DOHH2 (cell line): Measurements from ENCODE around the gene EYA4.

Experiments used
- H3F3A ChIP-seq: fragments of 200-600 bp; sonication (generic), shearing (Covaris generic); 2 replicates; pipeline ENCODE4 v1.6.0; 2016; ENCODE audit warnings: antibody characterized with exemption, mild to moderate bottlenecking; ENCODE audit not compliant: control insufficient read depth, insufficient read depth
- H3K27ac ChIP-seq: fragments of 200-600 bp; sonication (generic); 2 replicates; pipeline ENCODE4 v1.5.1; 2014; ENCODE audit warnings: low read depth, mild to moderate bottlenecking, low read length, moderate library complexity
- H3K27me3 ChIP-seq: fragments of 200-600 bp; sonication (generic); 2 replicates; pipeline ENCODE4 v1.6.1; 2014; ENCODE audit warnings: mild to moderate bottlenecking, low read length, mixed read lengths; ENCODE audit not compliant: control insufficient read depth
- H3K36me3 ChIP-seq: fragments of 200-600 bp; sonication (generic); 2 replicates; pipeline ENCODE4 v1.6.1; 2014; ENCODE audit warnings: mild to moderate bottlenecking, low read length, moderate library complexity, mixed read lengths; ENCODE audit not compliant: control insufficient read depth
- H3K4me1 ChIP-seq: fragments of 200-600 bp; sonication (generic); 2 replicates; pipeline ENCODE4 v1.6.1; 2014; ENCODE audit warnings: mild to moderate bottlenecking, low read length, mixed read lengths; ENCODE audit not compliant: control insufficient read depth
- H3K4me2 ChIP-seq: fragments of 200-600 bp; sonication (generic); 2 replicates; pipeline ENCODE4 v1.6.0; 2014; ENCODE audit warnings: mild to moderate bottlenecking, low read length, moderate library complexity
- H3K4me3 ChIP-seq: fragments of 200-600 bp; sonication (generic); 2 replicates; pipeline ENCODE4 v1.5.1; 2014; ENCODE audit warnings: mild to moderate bottlenecking, low read length, mixed read lengths
- H3K79me2 ChIP-seq: fragments of 200-600 bp; sonication (generic); 2 replicates; pipeline ENCODE4 v1.6.1; 2014; ENCODE audit warnings: mild to moderate bottlenecking, low read length, mixed read lengths; ENCODE audit not compliant: control insufficient read depth
- H3K9me2 ChIP-seq: fragments of 200-600 bp; sonication (generic); replicated peaks from 2 replicates; pipeline ENCODE4 v1.6.1; 2014; ENCODE audit warnings: mild to moderate bottlenecking, low read length, mixed read lengths; ENCODE audit not compliant: control insufficient read depth
- H3K9me3 ChIP-seq: fragments of 200-600 bp; sonication (generic); 2 replicates; pipeline ENCODE4 v1.6.1; 2014; ENCODE audit warnings: antibody characterized with exemption, low read length, mixed read lengths; ENCODE audit not compliant: control insufficient read depth, insufficient read depth
- H4K20me1 ChIP-seq: fragments of 200-600 bp; sonication (generic); 2 replicates; pipeline ENCODE4 v1.6.0; 2014; ENCODE audit warnings: low read depth, mild to moderate bottlenecking, antibody characterized with exemption, low read length, moderate library complexity; ENCODE audit not compliant: control insufficient read depth, insufficient read depth
- CTCF ChIP-seq: fragments of 200-600 bp; sonication (generic); IDR thresholded peaks from one replicate; pipeline ENCODE4 v1.5.1; 2014; ENCODE audit warnings: antibody characterized with exemption, mild to moderate bottlenecking, low read depth, low read length; ENCODE audit not compliant: poor library complexity, severe bottlenecking
- EZH2phosphoT487 ChIP-seq: fragments of 200-600 bp; sonication (generic); IDR thresholded peaks from 2 replicates; pipeline ENCODE4 v1.6.1; 2017; ENCODE audit warnings: borderline replicate concordance, mild to moderate bottlenecking, antibody characterized with exemption, low read length, moderate library complexity, mixed read lengths

The EYA4 gene

GRCh38 chr6:133265066-133265465 lies 23.9 kb downstream of the EYA4 start:
- no peaks in the 10 kb centered on the region for H3K27me3 ChIP-seq
- no peaks in the 10 kb centered on the region for H4K20me1 ChIP-seq
- no peaks in the 10 kb centered on the region for H3F3A ChIP-seq
- TF ChIP-seq CTCF (no peak), EZH2phosphoT487 (no peak)
- no peaks in the 10 kb centered on the region for H3K9me2 ChIP-seq
- no peaks in the 10 kb centered on the region for H3K79me2 ChIP-seq
- no peaks in the 10 kb centered on the region for H3K4me1 ChIP-seq
- no peak overlapping the region for H3K27ac ChIP-seq
- H3K36me3 ChIP-seq, result no peaks in the 10 kb centered on the region
- H3K4me3 ChIP-seq, result no peak overlapping the region
- H3K9me3 ChIP-seq, result no peaks in the 10 kb centered on the region
- no peak overlapping the region for H3K4me2 ChIP-seq

GRCh38 chr6:133266186-133266585 lies 25.0 kb downstream of the EYA4 start:
- TF ChIP-seq EZH2phosphoT487 (no peak), CTCF (no peak)
- no peak overlapping the region for H3K27ac ChIP-seq
- no peaks in the 10 kb centered on the region for H3K79me2 ChIP-seq
- no peaks in the 10 kb centered on the region for H3K9me3 ChIP-seq
- no peaks in the 10 kb centered on the region for H3K36me3 ChIP-seq
- H3K4me2 ChIP-seq, result no peak overlapping the region
- H3K4me3 ChIP-seq, result no peak overlapping the region
- H4K20me1 ChIP-seq, result no peaks in the 10 kb centered on the region
- H3F3A ChIP-seq, result no peaks in the 10 kb centered on the region
- H3K4me1 ChIP-seq, result no peaks in the 10 kb centered on the region
- H3K9me2 ChIP-seq, result no peaks in the 10 kb centered on the region
- H3K27me3 ChIP-seq, result no peaks in the 10 kb centered on the region

GRCh38 chr6:133268621-133269020 lies 27.5 kb downstream of the EYA4 start:
- no peak overlapping the region for H3K27ac ChIP-seq
- H3K4me1 ChIP-seq, result no peaks in the 10 kb centered on the region
- H3K79me2 ChIP-seq, result no peaks in the 10 kb centered on the region
- H3K4me2 ChIP-seq, result no peak overlapping the region
- no peaks in the 10 kb centered on the region for H3K9me2 ChIP-seq
- H3K9me3 ChIP-seq, result no peaks in the 10 kb centered on the region
- TF ChIP-seq CTCF, result no peak
- no peak for TF ChIP-seq EZH2phosphoT487
- no peaks in the 10 kb centered on the region for H3K27me3 ChIP-seq
- H3F3A ChIP-seq, result no peaks in the 10 kb centered on the region
- no peaks in the 10 kb centered on the region for H3K36me3 ChIP-seq
- no peaks in the 10 kb centered on the region for H4K20me1 ChIP-seq
- H3K4me3 ChIP-seq, result no peak overlapping the region

GRCh38 chr6:133274813-133275212 lies 33.7 kb downstream of the EYA4 start:
- Histone ChIP-seq H3K27ac (no peak overlapping the region), H3K4me2 (no peak overlapping the region), H3F3A (no peaks in the 10 kb centered on the region), H3K9me2 (no peaks in the 10 kb centered on the region), H4K20me1 (no peaks in the 10 kb centered on the region), H3K79me2 (no peaks in the 10 kb centered on the region), H3K4me3 (no peak overlapping the region), H3K27me3 (no peaks in the 10 kb centered on the region), H3K9me3 (no peaks in the 10 kb centered on the region), H3K4me1 (no peaks in the 10 kb centered on the region), H3K36me3 (no peaks in the 10 kb centered on the region)
- no peak for TF ChIP-seq EZH2phosphoT487
- no peak for TF ChIP-seq CTCF
